GM18498 (cell line): ENCODE data around the gene RALGAPA2.

Source experiments
- ATAC-seq: cut with Tn5 transposase; IDR thresholded peaks from one replicate; pipeline ENCODE4 v1.9.1; 2021; ENCODE audit warnings: mild to moderate bottlenecking, moderate library complexity; ENCODE audit not compliant: unreplicated experiment

RALGAPA2 gene

GRCh38 chr20:20637998-20638725 is 74.3 kb downstream of the RALGAPA2 start:
- ATAC-seq, result no peak

DNA sequence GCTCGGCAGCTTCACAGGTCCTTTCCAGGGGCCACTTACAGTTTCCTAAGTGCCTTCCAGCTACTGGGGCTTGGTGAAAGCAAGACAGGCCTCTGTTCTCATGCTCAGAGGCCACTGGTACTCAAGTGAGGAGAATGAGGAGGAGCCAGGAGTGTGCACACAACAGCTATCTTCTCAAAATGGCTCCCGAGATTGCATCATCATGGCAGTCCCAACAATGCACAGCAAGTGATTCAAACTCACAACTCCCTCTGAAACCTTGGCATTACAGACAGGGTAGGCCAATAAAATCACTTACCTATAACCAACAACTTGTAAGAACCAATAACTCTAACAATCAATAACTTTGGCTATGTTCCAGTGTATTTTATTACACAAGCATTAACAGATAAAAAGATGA is 77.4 kb downstream of the RALGAPA2 start:
- no peak for ATAC-seq

GRCh38 chr20:20632644-20633043 is 79.8 kb downstream of the RALGAPA2 start:
- ATAC-seq, result no peak

DNA sequence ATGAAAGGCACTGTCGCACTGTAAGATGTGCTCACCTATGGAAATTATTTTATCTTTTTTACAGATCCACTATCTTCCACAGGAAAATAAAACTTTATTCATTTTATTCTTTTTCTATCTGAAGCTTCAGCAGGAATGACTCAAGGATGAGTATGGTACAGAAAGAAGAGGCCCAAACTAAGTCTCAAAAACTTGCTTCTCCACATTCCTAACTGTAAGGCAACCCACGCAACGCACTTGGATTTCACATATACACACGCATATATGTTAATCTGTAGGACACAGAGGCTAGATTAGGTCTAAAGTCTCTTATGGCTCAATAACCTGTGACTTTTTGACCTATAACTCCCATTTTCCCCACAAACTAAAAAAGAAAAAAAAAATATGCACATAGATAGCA is 81.9 kb downstream of the RALGAPA2 start:
- ATAC-seq, result no peak

- no peak for ATAC-seq
Measured at GRCh38 chr20:20629556-20630188, 82.8 kb downstream of the RALGAPA2 start.

DNA sequence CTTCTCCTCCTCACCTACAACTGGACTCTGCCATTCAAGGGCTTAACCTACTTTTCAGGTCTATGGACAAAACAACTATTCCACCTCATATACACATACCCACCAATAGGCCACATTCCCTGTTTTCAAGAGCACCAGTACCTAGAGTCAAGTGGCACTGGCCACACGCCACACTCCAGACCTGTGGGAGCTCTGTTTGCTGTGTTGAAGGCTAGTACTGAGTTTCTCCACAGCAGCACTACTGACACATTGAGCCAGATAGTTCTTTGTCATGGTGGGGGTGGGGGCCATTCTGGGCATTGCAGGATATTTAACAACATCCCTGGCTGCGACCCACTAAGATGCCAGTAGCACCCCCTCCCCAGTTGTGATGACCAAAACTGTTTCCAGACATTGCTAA is 84.1 kb downstream of the RALGAPA2 start:
- no peak for ATAC-seq

GRCh38 chr20:20627471-20627870 is 85.0 kb downstream of the RALGAPA2 start:
- no peak for ATAC-seq

DNA sequence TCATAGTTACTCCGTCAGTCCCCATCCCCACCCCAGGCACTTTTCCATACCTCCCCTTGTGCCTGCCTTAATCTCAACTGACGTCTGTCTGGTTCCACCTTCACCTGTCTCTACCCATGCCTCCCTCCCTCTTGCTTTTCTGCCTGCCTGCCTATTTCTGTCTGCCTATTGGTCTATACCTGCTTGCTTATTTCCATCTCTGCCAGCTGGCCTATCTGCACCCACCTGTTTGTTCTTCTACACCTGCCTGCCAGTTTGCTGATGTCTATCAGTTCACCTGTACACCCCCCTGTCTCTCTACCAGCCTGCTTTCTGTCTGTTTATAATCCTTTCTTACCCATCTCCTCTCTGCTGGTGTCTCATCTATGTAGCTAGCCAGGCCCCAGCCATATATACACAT is 87.5 kb downstream of the RALGAPA2 start:
- no peak for ATAC-seq

GRCh38 chr20:20621195-20621594 is 91.2 kb downstream of the RALGAPA2 start:
- no peak for ATAC-seq

DNA sequence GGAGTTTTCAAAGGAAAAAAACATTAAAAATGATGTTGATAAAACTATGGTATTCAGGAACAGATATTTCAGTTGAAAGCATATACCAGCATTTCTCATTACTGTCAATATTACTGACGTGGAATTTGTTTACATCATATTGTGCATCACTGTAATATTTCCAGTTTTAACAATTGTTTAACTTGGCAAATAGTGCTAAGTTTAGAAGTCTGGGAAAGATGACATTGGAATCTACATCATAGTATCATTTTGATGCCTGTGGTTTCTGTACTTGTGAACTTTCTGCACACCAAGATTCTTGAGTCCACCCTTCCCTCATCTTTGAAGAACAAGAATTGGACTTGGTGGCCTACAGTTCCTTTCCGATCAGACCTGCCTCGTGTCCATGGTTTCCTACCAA is 98.1 kb downstream of the RALGAPA2 start:
- no peak for ATAC-seq

DNA sequence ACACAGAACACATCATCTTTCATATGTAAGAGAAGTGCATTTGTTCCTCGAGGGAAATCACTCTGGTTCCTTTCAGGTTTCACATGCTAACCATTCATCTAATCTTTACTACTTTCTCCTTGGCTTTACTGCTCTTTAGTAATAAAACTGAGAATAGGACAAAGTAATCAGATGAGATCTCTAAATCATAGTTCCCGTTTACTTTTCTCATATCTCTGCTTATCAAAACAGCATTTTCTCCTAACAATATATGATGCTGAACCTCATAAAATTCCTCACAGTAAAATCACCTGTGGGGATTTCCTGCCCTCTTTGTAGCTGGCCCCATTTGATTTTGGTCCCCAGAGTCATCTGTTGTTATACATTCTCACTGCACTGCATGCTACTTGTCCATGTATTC is 100.2 kb downstream of the RALGAPA2 start:
- no peak for ATAC-seq

DNA sequence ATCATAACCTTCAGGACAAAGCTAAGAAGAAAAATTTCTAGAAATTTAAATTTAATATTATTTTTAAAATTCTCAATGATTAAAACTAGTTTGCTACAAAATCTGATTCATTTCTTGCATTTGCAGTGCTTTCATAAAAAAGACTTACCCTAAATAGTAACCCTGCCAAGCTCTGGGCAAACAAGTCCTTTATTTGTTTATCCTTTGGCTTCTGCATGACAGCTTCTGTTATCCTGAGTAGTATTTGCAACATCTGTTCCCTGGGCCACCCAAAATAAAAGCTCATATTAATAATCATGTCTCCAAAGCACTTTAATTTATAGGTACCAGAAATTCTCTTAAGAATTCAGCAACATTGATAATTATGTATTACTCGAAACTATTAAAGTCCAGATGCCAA is 101.3 kb downstream of the RALGAPA2 start:
- no peak for ATAC-seq

- no peak for ATAC-seq
Measured at GRCh38 chr20:20609522-20609921, 102.9 kb downstream of the RALGAPA2 start.

- no peak for ATAC-seq
Measured at GRCh38 chr20:20608641-20609040, 103.8 kb downstream of the RALGAPA2 start.

GRCh38 chr20:20608041-20608440 is 104.4 kb downstream of the RALGAPA2 start:
- no peak for ATAC-seq

DNA sequence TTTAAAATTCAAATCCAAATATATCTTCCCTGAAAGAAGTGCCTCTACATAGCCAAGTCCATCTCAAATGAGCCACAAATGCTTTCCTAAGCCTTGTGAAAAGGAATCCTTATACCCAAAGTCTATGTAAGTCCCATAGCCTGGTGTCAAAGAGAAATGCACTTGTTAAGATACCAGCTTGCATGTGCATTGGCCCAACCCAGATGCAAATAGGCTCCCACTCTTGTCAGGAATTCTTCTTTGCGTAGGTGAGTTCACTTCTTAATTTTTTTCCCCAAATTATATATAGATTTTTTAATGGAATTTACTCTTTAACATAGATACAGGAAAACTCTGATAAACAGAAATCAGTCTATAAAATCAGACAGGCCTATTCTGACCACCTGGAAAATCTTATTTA is 105.6 kb downstream of the RALGAPA2 start:
- no peak for ATAC-seq

DNA sequence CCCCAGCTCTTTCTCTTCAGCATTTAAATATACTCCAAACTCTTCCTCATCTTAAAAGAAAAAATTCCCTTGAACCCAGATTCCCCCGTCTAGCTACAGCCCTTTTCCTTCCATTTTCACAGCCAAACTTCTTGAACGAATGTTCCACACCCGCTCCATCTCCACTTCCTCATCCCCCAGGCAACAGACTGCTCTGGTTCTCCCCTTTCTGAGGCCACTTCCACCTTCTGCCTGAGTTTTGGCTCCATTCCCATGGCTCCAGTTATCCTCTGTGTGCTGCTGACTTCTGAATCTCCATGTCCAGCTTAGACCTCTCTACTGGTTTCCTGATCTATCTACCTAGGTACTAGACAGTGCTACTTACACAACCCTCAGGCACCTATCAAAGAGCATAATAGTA is 106.4 kb downstream of the RALGAPA2 start:
- no peak for ATAC-seq

DNA sequence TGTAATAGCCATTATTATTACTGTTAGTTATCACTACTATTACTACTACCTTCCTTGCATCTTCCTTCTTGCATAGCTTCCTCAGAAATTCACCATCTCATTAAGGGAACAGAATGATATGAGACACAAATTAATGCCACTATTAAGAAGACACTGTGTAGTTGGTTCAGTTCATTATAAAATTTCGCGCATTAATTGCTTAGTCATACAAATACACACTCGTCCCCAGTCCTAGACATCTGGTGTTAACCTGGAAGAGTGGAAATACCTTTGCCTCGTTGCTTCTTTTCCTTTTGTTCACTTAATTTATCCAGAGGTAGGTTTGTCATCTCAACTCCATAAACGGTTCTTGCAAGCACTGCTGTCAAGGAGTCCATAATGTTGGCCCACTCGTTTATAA is 107.5 kb downstream of the RALGAPA2 start:
- no peak for ATAC-seq

- no peak for ATAC-seq
Measured at GRCh38 chr20:20604357-20604756, 108.1 kb downstream of the RALGAPA2 start.

DNA sequence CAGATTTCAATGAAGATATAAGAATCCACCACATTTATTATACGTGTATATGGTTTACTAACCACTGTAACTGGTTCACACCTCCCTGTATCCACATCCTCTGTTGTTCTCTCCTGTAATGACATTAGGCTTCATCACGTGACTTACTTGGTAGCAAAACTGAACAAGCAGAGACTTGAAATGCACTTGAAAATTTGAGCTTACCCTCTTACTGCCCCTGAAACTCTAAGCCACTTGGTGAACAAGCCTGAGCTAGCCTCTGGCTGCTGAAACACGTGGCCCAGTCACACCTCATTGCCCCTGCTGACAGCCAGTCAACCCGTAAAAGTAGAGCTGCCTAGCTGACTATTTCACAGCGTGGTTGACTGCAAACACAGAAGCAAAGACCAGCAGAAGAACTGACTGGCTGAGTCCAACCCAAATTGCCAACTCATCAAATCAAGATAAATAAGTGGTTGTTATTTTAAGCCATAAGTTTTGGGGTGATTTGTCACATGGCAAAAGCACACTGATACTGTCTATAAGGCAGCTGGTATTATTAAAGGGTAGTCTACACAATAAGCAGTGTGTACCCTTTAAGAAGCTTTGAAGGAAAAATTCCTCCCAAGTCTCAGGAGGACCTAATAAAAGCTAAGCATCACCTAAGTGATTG is 109.0 kb downstream of the RALGAPA2 start:
- ATAC-seq, result peak; percentile 99

GRCh38 chr20:20597966-20598365 is 114.5 kb downstream of the RALGAPA2 start:
- ATAC-seq, result no peak

DNA sequence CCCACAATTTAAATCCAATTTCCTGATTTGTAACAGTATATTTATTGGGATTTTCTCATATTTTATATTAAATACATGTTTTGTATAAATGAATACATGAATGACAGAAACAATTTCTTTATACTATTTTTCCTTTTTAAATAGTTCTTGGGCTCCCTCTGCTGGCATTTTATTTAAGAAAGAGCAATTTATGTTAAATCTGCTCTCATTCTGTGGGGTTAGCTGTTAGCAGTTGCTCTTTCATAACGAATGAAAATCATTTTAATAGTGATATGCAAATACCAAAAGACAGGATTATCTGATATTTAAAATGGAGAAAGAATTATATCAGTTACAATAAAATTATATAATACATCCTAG is 118.3 kb downstream of the RALGAPA2 start:
- no peak for ATAC-seq
